ENCODE data around the gene FYCO1.

The FYCO1 gene

DNA sequence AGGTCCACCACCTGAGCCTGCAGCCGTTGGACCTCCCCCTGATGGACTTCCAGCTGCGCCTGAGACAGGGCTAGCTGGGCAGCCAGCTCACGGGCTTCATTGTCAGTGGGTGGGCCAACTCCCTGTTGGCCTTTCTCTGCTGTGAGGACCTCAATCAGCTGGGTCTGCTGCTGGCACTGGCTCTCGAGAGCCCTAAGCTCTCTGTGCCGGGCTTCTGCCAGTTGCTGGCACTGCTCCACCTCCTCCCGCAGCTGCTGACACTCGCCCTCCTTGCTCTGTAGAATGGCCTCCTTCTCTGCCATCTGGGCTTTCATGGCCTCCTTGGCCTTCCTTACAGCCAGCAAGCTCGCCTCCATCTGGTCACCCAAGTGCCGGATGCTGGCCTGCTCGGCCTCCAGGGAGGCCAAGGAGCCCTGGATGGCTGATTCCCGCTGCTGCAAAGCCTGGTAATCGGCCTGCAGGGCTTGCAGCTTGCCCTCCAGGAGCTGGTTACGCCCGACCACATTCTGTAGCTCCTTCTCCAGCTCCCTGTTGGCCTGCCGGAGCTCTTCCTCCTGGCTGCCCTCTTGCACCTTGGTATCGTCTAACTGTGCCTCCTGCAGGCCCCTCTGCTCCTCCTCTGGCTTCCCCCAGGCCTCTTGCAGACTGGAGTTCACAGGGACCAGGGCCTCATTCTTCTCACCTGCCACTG, 28.5 kb downstream of the FYCO1 start:
- TF ChIP-seq ZFX (IDR thresholded peaks at IDR 0.05; ENCODE audit: borderline replicate concordance) (no peak), CTCF (IDR thresholded peaks at IDR 0.05) (no peak)
- no peak overlapping the region for H3K27ac ChIP-seq

DNA sequence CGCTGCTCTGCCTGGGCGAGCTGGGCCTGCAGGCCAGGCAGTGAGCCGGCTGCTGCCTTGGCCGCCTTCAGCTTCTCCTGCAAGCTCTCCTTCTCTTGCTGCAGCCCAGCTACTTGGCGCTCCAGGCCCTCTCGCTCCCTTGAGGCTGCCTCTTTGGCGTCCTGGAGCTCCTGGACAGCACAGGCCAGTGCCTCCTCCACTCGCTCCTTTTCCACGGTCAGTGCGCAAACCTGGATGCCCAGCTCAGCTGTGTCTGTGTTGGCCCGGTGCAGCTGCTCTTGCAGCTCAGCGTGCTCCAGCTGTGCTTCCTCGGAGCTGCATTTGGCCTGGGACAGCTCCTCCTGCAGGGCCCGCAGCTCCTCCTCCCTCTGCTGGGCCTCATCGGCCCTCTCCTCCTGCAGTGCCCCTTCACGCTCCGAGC, 29.2 kb downstream of the FYCO1 start:
- TF ChIP-seq CTCF (IDR thresholded peaks at IDR 0.05), result no peak
- TF ChIP-seq ZFX (IDR thresholded peaks at IDR 0.05; ENCODE audit: borderline replicate concordance), result no peak
- no peak overlapping the region for H3K27ac ChIP-seq

DNA sequence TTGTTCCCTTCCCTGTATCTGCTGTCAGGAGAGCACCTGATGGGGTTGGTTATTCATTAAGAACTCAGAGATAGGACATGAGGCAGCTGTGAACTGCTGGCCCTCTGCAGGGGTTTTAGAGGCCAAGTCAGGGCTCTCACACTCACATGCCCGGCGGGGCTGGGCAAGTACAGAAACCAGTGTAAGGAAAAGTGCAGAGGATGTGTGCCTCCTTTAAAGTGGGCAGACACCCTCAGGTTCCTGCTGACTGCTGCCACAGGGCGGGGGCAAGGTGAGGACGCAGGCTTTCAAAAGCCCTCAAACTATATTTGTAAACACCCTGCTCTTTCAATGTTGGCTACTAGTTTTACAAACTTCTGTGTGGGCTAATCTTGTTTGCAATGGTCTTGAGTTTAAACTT, 30.0 kb downstream of the FYCO1 start:
- H3K27ac ChIP-seq, result no peak overlapping the region
- TF ChIP-seq CTCF (IDR thresholded peaks at IDR 0.05) (no peak), ZFX (IDR thresholded peaks at IDR 0.05; ENCODE audit: borderline replicate concordance) (no peak)

DNA sequence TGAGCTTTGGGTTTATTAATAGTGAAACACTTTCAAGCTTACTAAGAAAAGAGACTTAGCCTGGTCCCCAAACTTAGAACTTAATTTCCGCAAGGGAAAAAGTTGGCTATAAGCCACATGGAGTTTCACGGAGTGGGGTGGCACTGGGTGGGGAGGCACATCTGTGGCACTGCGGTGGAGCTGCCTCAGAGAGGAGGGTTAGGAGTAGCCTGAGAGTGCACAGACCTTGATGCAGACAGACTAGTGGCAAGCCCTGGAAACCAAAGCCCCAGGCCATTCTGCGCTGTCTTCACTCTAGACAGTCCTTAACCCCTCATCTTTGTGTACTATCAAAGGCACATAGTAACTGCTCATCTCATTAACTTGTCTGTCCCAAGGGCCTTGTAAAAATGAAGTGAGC, 30.4 kb downstream of the FYCO1 start:
- TF ChIP-seq CTCF (IDR thresholded peaks at IDR 0.05) (no peak), ZFX (IDR thresholded peaks at IDR 0.05; ENCODE audit: borderline replicate concordance) (no peak)
- no peak overlapping the region for H3K27ac ChIP-seq

DNA sequence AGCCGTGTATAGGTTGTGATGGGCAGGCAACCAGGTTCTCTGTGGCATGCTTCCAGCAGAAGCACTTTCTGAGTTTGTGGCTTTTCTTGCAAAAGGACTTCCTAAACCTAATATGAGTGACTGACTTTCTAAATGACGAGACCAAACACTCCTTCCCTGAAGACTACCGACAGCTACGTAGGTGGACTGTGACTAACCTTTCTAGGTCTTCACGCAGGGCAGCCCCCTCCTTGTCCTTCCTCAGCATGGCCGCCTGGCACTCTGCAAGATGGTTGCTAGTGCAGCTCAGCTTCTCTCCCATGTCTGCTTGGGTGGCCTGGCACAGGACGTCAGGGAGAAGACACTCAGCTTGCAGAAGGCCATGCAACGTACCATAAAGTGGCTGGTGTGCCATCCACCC, 31.5 kb downstream of the FYCO1 start:
- H3K27ac ChIP-seq, result no peak overlapping the region
- TF ChIP-seq CTCF (IDR thresholded peaks at IDR 0.05) (no peak), ZFX (IDR thresholded peaks at IDR 0.05; ENCODE audit: borderline replicate concordance) (no peak)

- no peak overlapping the region for H3K27ac ChIP-seq
- no peak for TF ChIP-seq CTCF (IDR thresholded peaks at IDR 0.05)
- TF ChIP-seq ZFX (IDR thresholded peaks at IDR 0.05; ENCODE audit: borderline replicate concordance), result no peak
Observed at GRCh38 chr3:45962033-45962432, 33.6 kb downstream of the FYCO1 start.

DNA sequence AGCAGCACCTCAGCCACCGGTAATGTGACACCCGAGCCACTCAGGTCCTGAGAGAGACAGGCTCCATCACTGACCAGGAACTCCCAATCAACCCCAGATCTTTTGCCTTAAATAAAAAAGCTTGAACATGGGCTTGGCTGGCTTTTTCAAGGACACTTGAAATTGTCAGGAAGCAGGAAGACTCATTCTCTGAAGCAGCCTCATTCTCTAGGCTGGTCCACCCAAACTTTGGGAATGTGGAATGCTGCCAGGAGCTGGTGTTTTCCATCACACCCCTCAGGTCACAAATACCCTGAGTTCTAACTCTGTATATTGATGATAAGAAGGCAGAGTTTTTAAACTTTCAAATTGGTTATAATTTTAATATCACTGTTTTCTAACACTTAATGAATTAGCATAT, 35.3 kb downstream of the FYCO1 start:
- H3K27ac ChIP-seq, result no peak overlapping the region
- TF ChIP-seq ZFX (IDR thresholded peaks at IDR 0.05; ENCODE audit: borderline replicate concordance) (no peak), CTCF (IDR thresholded peaks at IDR 0.05) (no peak)

All from 22Rv1 (cell line).